ENCODE results near the gene C2orf72. TPM values are rescaled to one million over a fixed set of nuclear protein-coding genes. Genes with fewer than 3 reads are reported as not detected.

The C2orf72 gene
- total RNA-seq, 4 donors from 2014 or later: 0.55 TPM; not detected in 3

GRCh38 chr2:231033147-231034132, 3.9 kb upstream of the C2orf72 start:
- H3K4me3 ChIP-seq: no peak overlapping the region
- no peak for DNase-seq
- intact Hi-C loops (cut with DNase I; ENCODE audit: low total_unique reads): no loop called here
- no peaks in the 10 kb centered on the region for H3K9me3 ChIP-seq
- H3K27me3 ChIP-seq: peaks cover 0 to 16% of the 10 kb centered on the region in 2 donors
- TF ChIP-seq POLR2A (IDR thresholded peaks at IDR 0.05): no peak
- no peak for TF ChIP-seq CTCF (IDR thresholded peaks at IDR 0.05)
- no peaks in the 10 kb centered on the region for H3K4me1 ChIP-seq
- H3K27ac ChIP-seq: no peak overlapping the region
- no peaks in the 10 kb centered on the region for H3K36me3 ChIP-seq

- Histone ChIP-seq H3K4me1 (no peaks in the 10 kb centered on the region), H3K9me3 (no peaks in the 10 kb centered on the region), H3K36me3 (no peaks in the 10 kb centered on the region), H3K4me3 (no peak overlapping the region), H3K27me3 (peaks cover 0 to 16% of the 10 kb centered on the region in 2 donors), H3K27ac (no peak overlapping the region)
- no peak for DNase-seq
- no peak for TF ChIP-seq CTCF (IDR thresholded peaks at IDR 0.05)
- no peak for TF ChIP-seq POLR2A (IDR thresholded peaks at IDR 0.05)
- intact Hi-C loops (cut with DNase I; ENCODE audit: low total_unique reads): no loop called here
These were observed 2.9 kb upstream of the C2orf72 start for GRCh38 chr2:231034291-231034882.

- Histone ChIP-seq H3K36me3 (no peaks in the 10 kb centered on the region), H3K27me3 (peaks cover 0 to 16% of the 10 kb centered on the region in 2 donors), H3K9me3 (no peaks in the 10 kb centered on the region), H3K27ac (no peak overlapping the region), H3K4me1 (no peaks in the 10 kb centered on the region), H3K4me3 (no peak overlapping the region)
- intact Hi-C loops (cut with DNase I; ENCODE audit: low total_unique reads): no loop called here
- DNase-seq: no peak
- TF ChIP-seq CTCF (IDR thresholded peaks at IDR 0.05): no peak
- no peak for TF ChIP-seq POLR2A (IDR thresholded peaks at IDR 0.05)
These were observed 1.2 kb upstream of the C2orf72 start for GRCh38 chr2:231036131-231036530.

- H3K27me3 ChIP-seq: peaks cover 0 to 16% of the 10 kb centered on the region in 2 donors
- H3K27ac ChIP-seq: no peak overlapping the region
- TF ChIP-seq CTCF (IDR thresholded peaks at IDR 0.05) (no peak), POLR2A (IDR thresholded peaks at IDR 0.05) (no peak)
- intact Hi-C loops (cut with DNase I; ENCODE audit: low total_unique reads): no loop called here
- no peak for DNase-seq
- no peaks in the 10 kb centered on the region for H3K9me3 ChIP-seq
- H3K36me3 ChIP-seq: no peaks in the 10 kb centered on the region
- H3K4me1 ChIP-seq: no peaks in the 10 kb centered on the region
- no peak overlapping the region for H3K4me3 ChIP-seq
These were observed 681 bp upstream of the C2orf72 start for GRCh38 chr2:231036578-231037106.

All from uterus (tissue), 4 donors.